Muscle layer of duodenum (tissue), 2 donors: Measurements from ENCODE around the gene IFT27.

Source experiments
- H3K27ac ChIP-seq: one replicate; pipeline ENCODE4 v1.7.0; 2013; ENCODE audit warnings: mild to moderate bottlenecking, low read length
- H3K27me3 ChIP-seq: one replicate; pipeline ENCODE4 v1.7.0; 2013; ENCODE audit warnings: low read depth, mild to moderate bottlenecking, control low read depth, low read length
- H3K36me3 ChIP-seq, 2 donors: one replicate each; pipeline ENCODE4 v1.7.0; 2013; ENCODE audit warnings: low read length in 2 of 2, control low read depth in 1 of 2, mild to moderate bottlenecking in 1 of 2; ENCODE audit not compliant: insufficient read depth in 2 of 2, control insufficient read depth in 1 of 2
- H3K4me1 ChIP-seq, 2 donors: one replicate each; pipeline ENCODE4 v1.7.0; 2013; ENCODE audit warnings: low read length in 2 of 2, mild to moderate bottlenecking in 2 of 2, control low read depth in 1 of 2, moderate library complexity in 1 of 2; ENCODE audit not compliant: insufficient read depth in 2 of 2, control insufficient read depth in 1 of 2
- H3K4me3 ChIP-seq, 2 donors: one replicate each; pipeline ENCODE4 v1.7.0; 2013; ENCODE audit warnings: low read length in 2 of 2, low read depth in 1 of 2, mild to moderate bottlenecking in 1 of 2
- H3K9me3 ChIP-seq, 2 donors: one replicate each; pipeline ENCODE4 v1.7.0; 2013; ENCODE audit warnings: low read length in 2 of 2, control low read depth in 1 of 2, mild to moderate bottlenecking in 1 of 2; ENCODE audit not compliant: control insufficient read depth in 1 of 2
- donor health status: healthy.

The IFT27 gene, protein sequence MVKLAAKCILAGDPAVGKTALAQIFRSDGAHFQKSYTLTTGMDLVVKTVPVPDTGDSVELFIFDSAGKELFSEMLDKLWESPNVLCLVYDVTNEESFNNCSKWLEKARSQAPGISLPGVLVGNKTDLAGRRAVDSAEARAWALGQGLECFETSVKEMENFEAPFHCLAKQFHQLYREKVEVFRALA

DNA sequence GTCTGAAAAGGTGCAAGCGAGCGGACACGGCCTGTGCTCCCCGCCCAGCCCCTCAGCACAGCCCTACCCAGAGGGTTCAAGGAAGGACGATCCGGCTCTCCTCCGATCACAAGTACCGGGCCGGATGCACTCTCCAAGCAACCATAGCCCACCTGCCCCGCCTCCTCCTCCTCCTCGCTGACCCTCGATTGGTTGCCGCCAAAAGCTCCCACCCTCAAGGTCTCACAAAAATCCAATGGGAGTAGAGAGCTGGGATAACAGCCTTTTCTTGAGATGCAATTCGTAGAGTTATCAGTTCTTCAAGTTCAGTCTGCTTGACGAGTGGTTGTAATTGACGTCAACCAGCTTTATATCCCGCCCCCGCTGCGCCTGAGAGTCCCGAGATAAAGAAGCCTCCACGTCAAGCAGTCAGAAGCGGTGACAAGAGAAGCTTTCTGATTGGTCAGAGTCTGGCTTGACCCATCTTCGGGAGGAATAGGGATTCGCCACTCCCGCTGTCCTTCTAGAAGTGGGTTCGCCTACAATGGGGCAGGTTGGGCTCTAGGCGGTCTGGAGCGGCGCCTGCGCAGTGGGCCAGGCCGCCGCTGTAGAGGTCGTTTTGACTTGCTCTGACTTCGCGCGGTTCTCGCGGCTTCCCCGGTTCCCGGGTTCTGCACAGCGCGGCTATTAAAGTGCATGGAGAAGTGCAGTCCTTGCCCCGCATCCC is at the start of gene IFT27:
Gene IFT27 (minus strand): TSS at position 156 of the 706 bp plus-strand sequence. CDS start 412 bp downstream, outside the sequence.
- H3K27ac ChIP-seq: no peak within 1 kb of the TSS
- no peaks in the 10 kb centered on the region for H3K27me3 ChIP-seq
- peak within 1 kb of the TSS; percentile 72 to 75 for H3K4me3 ChIP-seq
- H3K4me1 ChIP-seq: peaks cover 11 to 16% of the 10 kb centered on the region in 2 donors
- H3K9me3 ChIP-seq: no peaks in the 10 kb centered on the region
- H3K36me3 ChIP-seq: peaks cover 0 to 4% of the 10 kb centered on the region in 2 donors

DNA sequence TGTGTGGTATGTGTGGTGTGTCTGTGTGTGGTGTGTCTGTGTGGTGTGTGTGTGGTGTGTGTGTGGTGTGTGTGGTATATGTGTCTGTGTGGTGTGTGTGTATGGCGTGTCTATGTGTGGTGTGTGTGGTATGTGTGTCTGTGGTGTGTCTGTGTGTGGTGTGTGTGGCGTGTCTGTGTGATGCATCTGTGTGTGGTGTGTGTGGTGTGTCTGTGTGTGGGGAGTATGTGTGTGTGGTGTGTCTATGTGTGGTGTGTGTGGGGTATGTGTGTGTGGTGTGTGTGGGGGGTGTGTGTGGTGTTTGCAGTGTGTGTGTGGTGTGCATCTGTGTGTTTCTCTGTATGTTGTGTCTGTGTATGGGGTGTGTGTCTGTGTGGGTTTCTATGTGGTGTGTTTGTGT is 48.7 kb upstream of the IFT27 start:
- Histone ChIP-seq H3K36me3 (no peaks in the 10 kb centered on the region), H3K9me3 (no peaks in the 10 kb centered on the region), H3K27ac (no peak overlapping the region), H3K4me3 (no peak overlapping the region), H3K4me1 (no peaks in the 10 kb centered on the region), H3K27me3 (peaks cover 9% of the 10 kb centered on the region)

DNA sequence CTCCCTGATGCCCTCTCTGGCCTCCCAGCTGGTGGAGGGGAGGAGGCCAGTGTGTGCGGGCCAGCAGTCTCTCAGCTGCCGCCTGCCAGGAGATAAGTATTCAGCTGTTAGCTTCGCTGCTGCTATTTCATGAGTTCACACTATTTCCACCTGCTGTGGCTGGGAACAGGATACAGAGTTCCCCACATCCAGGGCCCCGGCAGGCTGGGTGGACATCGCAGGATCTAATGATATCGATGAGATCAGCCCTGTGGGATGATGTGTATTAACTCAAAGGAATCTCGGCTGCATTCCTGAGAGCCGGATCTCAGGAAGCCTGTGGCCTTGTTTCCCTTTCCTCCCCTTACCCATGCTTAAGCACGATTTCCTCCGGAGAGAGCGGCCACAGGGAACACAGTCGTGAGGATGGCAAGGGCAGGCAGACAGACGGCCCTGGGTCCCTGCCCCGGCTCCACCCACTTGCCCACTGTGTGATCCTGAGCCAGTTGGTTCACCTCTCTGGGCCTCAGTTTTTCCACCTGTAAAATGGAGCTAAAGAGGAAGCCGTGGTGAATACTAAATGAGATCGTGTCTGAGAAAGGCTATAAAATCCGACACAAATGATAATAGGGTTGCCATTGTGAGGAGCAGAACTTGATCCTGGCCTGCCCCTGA is 47.4 kb upstream of the IFT27 start:
- Histone ChIP-seq H3K9me3 (no peaks in the 10 kb centered on the region), H3K4me3 (no peak overlapping the region), H3K4me1 (no peaks in the 10 kb centered on the region), H3K27me3 (peaks cover 19% of the 10 kb centered on the region), H3K27ac (no peak overlapping the region), H3K36me3 (no peaks in the 10 kb centered on the region)

DNA sequence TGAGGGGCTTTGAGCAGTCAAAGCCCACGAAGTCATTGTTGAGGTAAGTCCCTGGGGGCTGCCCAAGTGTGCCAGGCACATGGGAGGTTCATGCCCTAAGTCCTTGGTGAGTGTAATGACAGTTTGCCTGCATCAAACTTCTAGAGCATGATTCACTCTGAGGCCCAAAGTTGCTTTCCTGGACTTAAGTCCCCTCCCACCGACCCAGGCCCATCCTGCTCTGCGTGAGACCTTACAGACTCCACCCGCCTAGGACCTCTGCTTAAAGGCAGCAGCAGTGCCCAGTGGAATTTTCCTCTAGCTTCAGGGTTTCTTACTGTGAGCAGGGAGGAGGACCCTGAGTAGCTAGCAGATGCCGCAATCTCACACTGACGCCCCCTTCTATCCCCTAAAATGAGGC is 46.7 kb upstream of the IFT27 start:
- H3K36me3 ChIP-seq: no peaks in the 10 kb centered on the region
- peaks cover 26% of the 10 kb centered on the region for H3K27me3 ChIP-seq
- no peak overlapping the region for H3K4me3 ChIP-seq
- H3K9me3 ChIP-seq: no peaks in the 10 kb centered on the region
- H3K27ac ChIP-seq: no peak overlapping the region
- no peaks in the 10 kb centered on the region for H3K4me1 ChIP-seq

DNA sequence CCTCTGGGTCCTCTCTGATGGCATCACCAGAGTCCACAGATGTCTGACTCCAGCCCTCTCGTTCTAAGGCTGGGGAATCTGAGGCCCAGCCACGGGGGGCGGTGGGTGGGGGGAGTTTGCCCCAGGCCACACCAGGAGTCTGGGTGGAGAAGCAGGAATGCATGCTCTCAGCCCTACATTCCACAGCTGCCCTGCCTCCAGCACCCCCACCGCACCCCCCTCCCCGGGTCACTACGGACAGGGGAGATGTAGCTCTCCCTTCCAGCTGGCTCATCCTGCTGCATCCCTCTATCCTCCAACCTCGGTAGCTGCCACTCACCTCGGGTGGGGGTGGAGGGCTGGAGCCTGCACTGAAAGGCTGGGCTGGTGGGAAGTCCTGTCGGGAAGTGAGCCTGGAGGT is 43.2 kb upstream of the IFT27 start:
- Histone ChIP-seq H3K27me3 (peaks cover 50% of the 10 kb centered on the region), H3K27ac (no peak overlapping the region), H3K4me3 (no peak overlapping the region), H3K9me3 (no peaks in the 10 kb centered on the region), H3K36me3 (no peaks in the 10 kb centered on the region), H3K4me1 (peaks cover 0 to 13% of the 10 kb centered on the region in 2 donors)

DNA sequence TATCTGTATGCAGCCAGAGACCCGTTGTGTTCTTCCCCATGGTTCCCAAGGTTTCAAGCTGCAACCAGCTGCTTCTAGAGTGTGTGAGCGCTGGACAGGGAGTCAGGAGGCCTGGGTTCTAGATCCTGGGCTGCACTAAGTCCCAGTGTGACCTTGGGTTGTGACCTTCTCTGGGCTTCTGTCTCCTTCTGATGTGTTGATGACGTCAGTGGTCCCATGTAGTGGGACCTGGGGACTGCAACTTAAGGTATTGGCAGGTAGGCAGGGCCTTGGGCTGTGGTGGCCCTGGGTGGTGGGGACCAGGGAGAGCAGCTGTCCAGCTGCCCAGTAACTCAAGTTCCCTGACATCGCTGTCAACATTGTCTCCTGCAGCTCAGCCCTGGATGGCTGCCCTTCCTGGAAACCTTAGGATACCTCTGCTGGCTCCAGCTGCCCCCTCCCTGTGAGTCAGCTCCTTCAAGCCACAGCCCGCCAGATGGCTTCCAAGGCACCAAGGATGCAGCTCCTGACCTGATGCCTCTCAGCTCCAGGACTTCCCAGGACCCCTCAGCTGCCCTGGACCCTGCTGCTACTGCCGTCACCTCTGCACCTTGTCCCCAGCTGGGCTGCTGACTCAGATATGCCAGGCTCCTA is 42.2 kb upstream of the IFT27 start:
- Histone ChIP-seq H3K4me3 (no peak overlapping the region), H3K27me3 (peaks cover 45% of the 10 kb centered on the region), H3K27ac (no peak overlapping the region), H3K4me1 (peaks cover 0 to 13% of the 10 kb centered on the region in 2 donors), H3K36me3 (no peaks in the 10 kb centered on the region), H3K9me3 (no peaks in the 10 kb centered on the region)

DNA sequence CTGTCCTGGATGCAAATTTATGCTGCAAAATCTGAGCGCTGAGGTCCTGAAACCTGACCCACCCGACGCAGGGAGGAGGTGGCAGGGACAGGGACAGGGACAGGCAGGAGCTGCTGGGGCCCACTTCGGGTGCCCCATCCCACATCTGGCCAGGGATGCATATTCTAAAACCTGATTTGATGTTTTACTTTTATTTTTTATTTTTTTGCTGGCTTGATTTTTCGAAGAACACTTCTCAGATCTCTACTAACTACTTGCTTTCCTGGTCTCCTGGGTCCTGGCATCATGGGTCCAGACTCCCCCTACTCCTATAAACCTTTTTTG is 41.6 kb upstream of the IFT27 start:
- Histone ChIP-seq H3K36me3 (no peaks in the 10 kb centered on the region), H3K27ac (no peak overlapping the region), H3K4me1 (peaks cover 0 to 13% of the 10 kb centered on the region in 2 donors), H3K4me3 (peak overlapping the region in 1 of 2 donors; percentile 59), H3K27me3 (peaks cover 45% of the 10 kb centered on the region), H3K9me3 (no peaks in the 10 kb centered on the region)

DNA sequence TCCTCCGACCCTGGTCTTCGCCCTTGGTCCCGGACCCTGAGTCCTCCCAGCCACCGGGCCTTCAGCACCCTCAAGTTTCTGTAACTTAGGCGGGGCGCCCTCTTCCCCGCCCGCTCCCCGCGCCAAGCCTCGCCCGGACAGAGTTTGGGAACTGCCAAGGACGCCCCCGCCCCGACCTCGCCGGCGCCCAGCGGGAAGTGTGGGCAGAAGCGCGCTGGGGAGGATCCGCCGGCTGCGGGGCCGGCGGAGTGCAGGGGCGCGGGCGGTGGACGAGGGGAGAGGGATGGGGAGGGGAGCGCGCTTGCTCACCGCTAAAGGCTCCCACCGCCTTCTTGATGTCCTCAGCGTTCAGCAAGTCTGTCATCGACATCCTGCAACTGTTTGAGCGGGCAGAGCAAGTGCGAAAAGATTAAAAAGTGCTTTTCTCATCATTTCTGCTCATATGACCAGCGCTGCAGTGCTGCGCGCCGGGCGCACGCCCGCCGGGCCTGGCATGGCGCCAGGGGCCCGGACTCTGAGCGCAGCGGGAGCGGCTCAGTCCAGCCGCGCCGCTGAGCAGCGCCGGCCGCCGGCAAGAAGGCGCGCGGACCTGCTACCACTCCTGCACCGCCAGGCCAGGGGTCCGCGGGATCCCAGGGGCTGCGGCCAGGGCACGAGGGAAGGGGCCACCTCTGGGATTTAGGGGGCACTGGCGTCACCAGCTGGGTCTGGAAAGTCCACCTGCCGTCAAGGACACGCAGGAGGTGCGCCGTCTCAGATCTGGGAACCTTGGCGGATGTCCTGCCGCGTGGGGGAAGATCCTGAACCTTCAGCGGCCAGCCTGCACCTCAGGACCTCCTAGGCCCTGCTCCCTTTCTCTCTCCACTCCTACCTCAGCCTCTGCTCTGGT is 41.0 kb upstream of the IFT27 start, which contains the start of gene PVALB:
Gene PVALB (minus strand): TSS at position 400 of the 889 bp plus-strand sequence. CDS start 30 bp downstream, at position 370.
- H3K36me3 ChIP-seq: no peaks in the 10 kb centered on the region
- no peaks in the 10 kb centered on the region for H3K9me3 ChIP-seq
- peaks cover 0 to 13% of the 10 kb centered on the region in 2 donors for H3K4me1 ChIP-seq
- H3K4me3 ChIP-seq: peak within 1 kb of the TSS; percentile 26 to 59
- no peak within 1 kb of the TSS for H3K27ac ChIP-seq
- H3K27me3 ChIP-seq: peaks cover 45% of the 10 kb centered on the region

DNA sequence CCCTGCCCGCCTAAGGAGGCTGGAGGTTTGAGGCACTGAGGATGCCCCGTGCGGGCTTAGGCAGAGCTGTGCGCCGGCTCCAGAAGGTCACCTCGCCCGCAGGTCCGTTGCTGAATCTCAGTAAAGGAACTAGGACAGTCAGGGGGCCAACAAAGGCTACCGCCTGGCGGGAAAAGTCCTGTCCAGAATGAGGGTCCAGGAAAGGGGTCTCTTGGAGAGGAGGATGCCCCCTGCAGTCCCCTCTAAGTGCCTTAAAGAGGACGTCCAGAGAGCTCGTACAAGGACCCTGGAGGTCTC is 40.4 kb upstream of the IFT27 start:
- Histone ChIP-seq H3K4me3 (peak overlapping the region in 1 of 2 donors; percentile 59), H3K4me1 (peaks cover 0 to 13% of the 10 kb centered on the region in 2 donors), H3K9me3 (no peaks in the 10 kb centered on the region)

DNA sequence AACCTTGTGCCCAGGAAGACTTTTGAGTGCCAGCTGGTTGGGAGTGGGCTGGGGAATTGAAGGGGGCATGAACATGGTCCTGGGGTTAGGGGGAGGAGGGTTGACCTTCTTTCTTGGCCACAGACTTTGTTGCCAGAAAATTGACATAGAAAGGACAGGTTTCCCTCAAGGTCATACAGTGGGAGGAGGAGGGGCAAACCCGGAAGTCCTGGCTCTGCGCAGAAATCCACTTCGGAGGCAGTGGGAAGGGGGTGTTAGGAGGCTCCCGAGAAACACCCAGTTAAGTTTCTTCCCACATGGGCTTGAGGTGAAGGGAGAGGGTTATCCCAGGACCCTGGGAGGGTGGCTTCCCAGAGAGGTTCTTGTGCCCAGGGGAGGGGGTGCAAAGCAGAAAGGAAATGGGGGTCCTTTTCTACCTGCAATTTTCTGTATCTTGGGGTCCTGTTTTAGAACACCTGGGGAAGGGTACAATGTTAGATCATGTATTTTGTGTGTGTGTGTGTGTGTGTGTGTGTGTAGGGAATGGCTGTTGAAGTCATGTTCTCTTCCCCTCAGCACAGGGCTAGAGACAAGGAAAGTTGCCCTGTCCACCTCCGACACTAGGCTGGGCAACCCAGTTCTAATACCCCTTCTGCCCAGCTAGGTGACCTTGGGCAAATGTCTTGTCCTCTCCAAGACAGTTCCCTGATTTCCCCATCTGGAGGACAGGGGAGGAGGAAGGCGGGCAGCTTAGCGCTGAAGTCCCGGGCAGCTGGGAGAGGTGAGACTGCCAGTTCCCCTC is 39.8 kb upstream of the IFT27 start:
- Histone ChIP-seq H3K36me3 (no peaks in the 10 kb centered on the region), H3K9me3 (no peaks in the 10 kb centered on the region), H3K27ac (no peak overlapping the region), H3K4me1 (peaks cover 0 to 13% of the 10 kb centered on the region in 2 donors), H3K27me3 (peaks cover 45% of the 10 kb centered on the region), H3K4me3 (no peak overlapping the region)

More for the DNA sequence above, 40.4 kb upstream of the IFT27 start:
- Histone ChIP-seq H3K36me3 (no peaks in the 10 kb centered on the region), H3K27me3 (peaks cover 45% of the 10 kb centered on the region), H3K27ac (no peak overlapping the region)
